ENCODE data around the gene PLCB4.
A peak's percentile ranks its signal among the peaks of the same experiment; 100 is the strongest.

Gene PLCB4

GRCh38 chr20:9054176-9054575 is 14.7 kb upstream of the PLCB4 start:
- Histone ChIP-seq H3K27ac (no peak overlapping the region), H3K4me3 (no peak overlapping the region)

- Histone ChIP-seq H3K4me3 (no peak overlapping the region), H3K27ac (no peak overlapping the region)
Measured at GRCh38 chr20:9059931-9060330, 9.0 kb upstream of the PLCB4 start.

- H3K27ac ChIP-seq, result no peak overlapping the region
- no peak overlapping the region for H3K4me3 ChIP-seq
Measured at GRCh38 chr20:9061434-9061833, 7.5 kb upstream of the PLCB4 start.

GRCh38 chr20:9062066-9062465 is 6.8 kb upstream of the PLCB4 start:
- Histone ChIP-seq H3K27ac (no peak overlapping the region), H3K4me3 (no peak overlapping the region)

- H3K4me3 ChIP-seq, result no peak overlapping the region
- no peak overlapping the region for H3K27ac ChIP-seq
Measured at GRCh38 chr20:9066191-9066590, 2.7 kb upstream of the PLCB4 start.

GRCh38 chr20:9068233-9068801 is 570 bp upstream of the PLCB4 start:
- H3K4me3 ChIP-seq, result peak overlapping the region; percentile 36 to 66 (median 52)
- peak overlapping the region in 19 of 21 experiments; percentile 9 to 84 (median 64) for H3K27ac ChIP-seq

- H3K27ac ChIP-seq, result no peak overlapping the region
- H3K4me3 ChIP-seq, result no peak overlapping the region
Measured at GRCh38 chr20:9070304-9070703, 1.4 kb downstream of the PLCB4 start.

GRCh38 chr20:9071976-9072726 is 3.3 kb downstream of the PLCB4 start:
- Histone ChIP-seq H3K27ac (no peak overlapping the region), H3K4me3 (no peak overlapping the region)

- Histone ChIP-seq H3K27ac (peak overlapping the region in 1 of 21 experiments; percentile 3), H3K4me3 (no peak overlapping the region)
Measured at GRCh38 chr20:9072861-9073500, 4.1 kb downstream of the PLCB4 start.

- Histone ChIP-seq H3K27ac (no peak overlapping the region), H3K4me3 (no peak overlapping the region)
Measured at GRCh38 chr20:9075264-9076095, 6.6 kb downstream of the PLCB4 start.

- no peak overlapping the region for H3K27ac ChIP-seq
- no peak overlapping the region for H3K4me3 ChIP-seq
Measured at GRCh38 chr20:9076440-9076839, 7.6 kb downstream of the PLCB4 start.

- Histone ChIP-seq H3K27ac (no peak overlapping the region), H3K4me3 (no peak overlapping the region)
Measured at GRCh38 chr20:9078826-9079731, 10.2 kb downstream of the PLCB4 start.

GRCh38 chr20:9081423-9081966 is 12.6 kb downstream of the PLCB4 start:
- H3K4me3 ChIP-seq, result no peak overlapping the region
- H3K27ac ChIP-seq, result no peak overlapping the region

- Histone ChIP-seq H3K4me3 (no peak overlapping the region), H3K27ac (no peak overlapping the region)
Measured at GRCh38 chr20:9082741-9083140, 13.9 kb downstream of the PLCB4 start.

GRCh38 chr20:9087531-9088217 is 18.8 kb downstream of the PLCB4 start:
- H3K4me3 ChIP-seq, result no peak overlapping the region
- H3K27ac ChIP-seq, result no peak overlapping the region

GRCh38 chr20:9088556-9088955 is 19.7 kb downstream of the PLCB4 start:
- H3K4me3 ChIP-seq, result no peak overlapping the region
- H3K27ac ChIP-seq, result no peak overlapping the region

- Histone ChIP-seq H3K4me3 (no peak overlapping the region), H3K27ac (no peak overlapping the region)
Measured at GRCh38 chr20:9092113-9092512, 23.2 kb downstream of the PLCB4 start.

- Histone ChIP-seq H3K27ac (peak overlapping the region in 3 of 21 experiments; percentile 15 to 59 (median 42)), H3K4me3 (no peak overlapping the region)
Measured at GRCh38 chr20:9092655-9093054, 23.8 kb downstream of the PLCB4 start.
